HG02610 (cell line): ENCODE results near the gene KLHL22.

Experiments used
- ATAC-seq: cut with Tn5 transposase; IDR thresholded peaks from one replicate; pipeline ENCODE4 v1.9.1; 2021; ENCODE audit warnings: mild to moderate bottlenecking, moderate library complexity; ENCODE audit not compliant: unreplicated experiment

KLHL22 gene

DNA sequence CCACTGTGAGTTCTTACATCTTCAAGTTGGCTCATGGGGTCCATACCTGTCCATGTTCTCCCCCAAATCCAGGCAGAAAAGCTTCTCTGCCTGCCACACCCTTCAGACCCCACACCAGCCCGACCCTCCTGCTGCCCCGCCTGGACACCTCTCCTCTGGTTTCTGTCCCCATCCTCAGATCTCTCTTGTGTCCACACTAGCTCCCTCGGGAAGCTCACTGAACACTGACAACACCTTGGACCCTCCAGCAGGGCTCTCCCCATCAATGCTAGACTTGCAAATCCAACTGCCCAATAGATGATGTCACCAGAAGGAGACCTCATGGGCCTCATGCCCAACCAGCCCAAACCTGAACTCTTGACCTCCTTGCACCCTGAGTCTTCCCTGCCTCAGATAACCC, 60.8 kb downstream of the KLHL22 start:
- ATAC-seq = no peak

- ATAC-seq = no peak
Measured at GRCh38 chr22:20434264-20434751, 61.3 kb downstream of the KLHL22 start.

DNA sequence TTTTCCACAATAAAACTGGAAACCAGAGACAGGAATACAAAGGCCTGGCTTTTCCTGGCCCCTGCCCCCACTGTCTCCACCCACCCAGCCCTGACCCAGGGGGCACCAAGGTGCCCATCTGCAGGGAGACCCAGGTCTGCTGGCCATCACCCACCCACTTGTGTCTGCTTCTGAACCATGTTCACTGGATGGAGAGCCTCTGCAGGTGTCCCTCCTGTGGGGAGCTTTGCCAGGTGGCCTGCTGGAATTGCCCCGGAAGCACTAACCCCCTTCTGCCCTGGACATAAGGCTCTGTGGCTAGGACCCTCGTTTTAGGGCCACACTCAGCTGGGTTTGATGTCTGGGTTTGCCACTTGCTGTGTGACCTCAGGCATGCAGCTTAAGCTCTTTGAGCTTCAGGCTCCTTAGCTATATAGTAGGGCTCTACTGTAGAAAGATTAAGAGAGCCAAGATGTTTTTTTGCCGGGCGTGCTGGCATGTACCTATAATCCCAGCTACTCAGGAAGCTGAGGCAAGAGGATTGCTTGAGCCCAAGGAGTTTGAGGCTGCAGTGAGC, 61.8 kb downstream of the KLHL22 start:
- ATAC-seq = no peak

DNA sequence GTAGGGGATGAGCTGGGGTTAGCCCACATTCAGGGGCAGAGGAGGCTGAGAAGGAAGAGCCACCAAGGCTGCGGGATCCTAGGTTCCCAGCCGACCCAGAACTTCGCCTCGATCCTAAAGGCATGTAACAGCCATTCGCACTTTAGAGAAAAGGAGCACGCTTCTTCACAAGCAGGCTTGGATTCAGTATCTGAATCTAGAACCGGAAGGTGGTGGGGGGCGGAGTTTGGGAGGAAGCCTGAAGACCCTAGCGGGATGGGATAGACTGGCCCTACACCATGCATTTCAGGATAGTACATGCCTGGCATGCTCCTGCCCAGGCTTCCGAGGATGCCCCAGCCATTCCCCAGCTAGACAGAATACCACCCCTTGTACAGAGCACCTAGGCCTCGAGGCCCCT, 62.4 kb downstream of the KLHL22 start:
- ATAC-seq = no peak

DNA sequence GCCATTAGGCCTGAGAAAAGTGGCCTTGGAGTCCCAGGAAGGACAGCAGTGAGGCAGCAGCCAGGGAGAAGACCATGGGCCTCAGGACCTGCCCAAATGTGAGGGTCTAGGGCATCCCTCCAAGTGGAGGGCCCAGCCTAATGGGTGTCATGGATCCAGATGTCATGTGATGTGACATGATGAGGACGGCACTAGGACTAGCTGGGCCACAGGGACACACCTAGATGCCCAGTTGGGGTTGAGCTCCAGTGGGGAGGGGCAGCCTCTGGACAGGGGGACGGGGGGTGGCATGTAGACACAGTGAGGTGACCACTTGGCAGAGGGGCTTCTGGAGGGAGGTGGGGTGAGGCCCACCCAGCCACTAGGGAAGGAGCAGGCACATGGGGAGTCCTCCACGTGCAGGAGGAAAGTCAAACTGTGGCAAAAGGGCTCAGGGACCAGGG, 63.3 kb downstream of the KLHL22 start:
- ATAC-seq = no peak

DNA sequence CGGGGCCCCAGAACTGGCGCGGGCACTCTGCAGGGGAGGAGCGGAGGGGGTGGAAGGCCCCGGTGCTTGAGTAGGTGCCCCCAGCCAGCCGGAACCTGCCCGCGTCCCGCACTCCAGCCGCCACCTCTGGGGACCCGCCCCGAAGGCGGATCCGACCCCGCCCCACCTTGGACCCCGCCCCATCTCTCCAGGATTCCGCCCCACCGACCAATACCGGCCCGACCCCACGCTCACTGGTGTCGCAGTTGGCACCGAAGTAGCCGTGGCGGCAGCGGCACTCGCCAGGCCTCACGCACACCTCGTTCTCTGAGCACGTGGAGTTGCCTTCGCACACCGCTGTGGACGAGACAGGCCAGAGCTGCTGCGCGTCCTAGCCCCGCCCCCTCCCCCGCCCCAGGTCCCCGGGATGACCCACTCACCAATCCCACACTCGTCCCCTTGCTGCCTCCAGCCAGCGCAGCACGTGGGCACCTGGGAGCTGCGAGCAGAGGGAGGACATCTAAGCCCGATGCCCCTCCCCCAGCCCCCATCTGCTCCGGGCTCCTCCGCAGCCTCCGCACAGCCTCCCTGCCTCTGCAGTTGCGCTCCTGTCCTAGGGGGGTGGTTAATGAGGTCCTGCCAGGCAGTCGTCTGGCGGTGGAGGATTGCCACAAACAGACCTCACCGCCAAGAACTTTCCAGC, 63.9 kb downstream of the KLHL22 start:
- no peak for ATAC-seq

DNA sequence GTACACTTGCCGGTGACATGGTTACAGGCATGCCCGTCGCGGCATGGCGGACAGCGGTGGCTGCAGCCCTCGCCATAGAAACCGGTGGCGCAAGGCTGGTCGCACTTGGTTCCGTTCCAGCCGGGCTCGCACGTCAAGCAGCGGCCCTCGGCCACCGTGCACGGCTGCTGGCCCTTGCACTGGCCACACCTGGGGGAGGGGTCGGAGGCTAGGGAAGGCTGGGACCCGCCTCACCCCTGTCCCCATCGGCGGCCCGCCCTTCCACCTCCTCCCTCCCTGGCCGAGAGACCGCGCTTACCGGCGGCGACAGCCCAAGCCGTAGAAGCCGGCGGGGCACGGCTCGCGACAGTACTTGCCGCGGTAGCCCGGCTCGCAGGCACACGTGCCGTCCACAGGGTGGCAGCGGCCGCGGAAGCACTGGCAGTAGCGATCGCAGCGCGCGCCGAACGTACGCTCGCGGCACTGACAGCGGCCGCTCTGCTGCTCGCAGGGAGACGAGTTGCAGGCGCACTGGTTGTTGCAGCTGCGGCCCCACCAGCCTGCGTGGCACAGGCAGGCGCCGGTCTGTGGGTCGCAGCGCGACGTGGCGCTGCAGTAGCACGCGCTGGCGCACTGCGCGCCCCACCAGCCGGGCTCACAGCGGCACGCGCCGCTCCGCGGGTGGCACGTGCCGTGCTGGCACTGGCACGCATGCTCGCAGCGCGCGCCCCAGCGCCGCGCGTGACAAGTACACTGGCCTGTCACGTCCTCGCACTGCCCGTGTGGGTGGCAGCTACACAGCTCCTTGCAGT, 64.7 kb downstream of the KLHL22 start:
- no peak for ATAC-seq

GRCh38 chr22:20430101-20430719, 65.4 kb downstream of the KLHL22 start:
- ATAC-seq = no peak

GRCh38 chr22:20429254-20430100, 66.1 kb downstream of the KLHL22 start:
- ATAC-seq = peak; percentile 56

GRCh38 chr22:20428496-20429253, 66.9 kb downstream of the KLHL22 start:
- ATAC-seq = no peak

DNA sequence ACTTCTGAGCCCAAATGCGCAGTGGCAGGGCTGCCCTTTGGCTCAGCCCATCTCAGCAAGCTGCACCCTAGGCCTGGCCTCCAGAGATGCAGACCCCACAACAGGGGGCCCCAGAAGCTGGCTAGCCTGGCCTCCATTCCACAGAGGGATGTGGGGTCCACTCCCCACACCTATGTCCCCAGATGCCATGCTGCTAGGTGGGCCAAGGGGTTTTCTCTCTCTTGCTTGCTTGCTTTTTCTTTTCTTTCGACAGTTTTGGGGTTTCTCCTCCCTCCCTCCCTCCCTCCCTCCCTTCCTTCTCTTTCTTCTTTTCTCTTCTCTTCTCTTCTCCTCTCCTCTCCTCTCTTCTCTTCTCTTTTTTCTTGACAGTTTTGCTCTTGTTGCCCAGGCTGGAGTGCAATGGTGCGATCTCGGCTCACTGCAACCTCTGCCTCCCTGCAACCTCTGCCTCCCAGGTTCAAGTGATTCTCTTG, 67.6 kb downstream of the KLHL22 start:
- no peak for ATAC-seq

DNA sequence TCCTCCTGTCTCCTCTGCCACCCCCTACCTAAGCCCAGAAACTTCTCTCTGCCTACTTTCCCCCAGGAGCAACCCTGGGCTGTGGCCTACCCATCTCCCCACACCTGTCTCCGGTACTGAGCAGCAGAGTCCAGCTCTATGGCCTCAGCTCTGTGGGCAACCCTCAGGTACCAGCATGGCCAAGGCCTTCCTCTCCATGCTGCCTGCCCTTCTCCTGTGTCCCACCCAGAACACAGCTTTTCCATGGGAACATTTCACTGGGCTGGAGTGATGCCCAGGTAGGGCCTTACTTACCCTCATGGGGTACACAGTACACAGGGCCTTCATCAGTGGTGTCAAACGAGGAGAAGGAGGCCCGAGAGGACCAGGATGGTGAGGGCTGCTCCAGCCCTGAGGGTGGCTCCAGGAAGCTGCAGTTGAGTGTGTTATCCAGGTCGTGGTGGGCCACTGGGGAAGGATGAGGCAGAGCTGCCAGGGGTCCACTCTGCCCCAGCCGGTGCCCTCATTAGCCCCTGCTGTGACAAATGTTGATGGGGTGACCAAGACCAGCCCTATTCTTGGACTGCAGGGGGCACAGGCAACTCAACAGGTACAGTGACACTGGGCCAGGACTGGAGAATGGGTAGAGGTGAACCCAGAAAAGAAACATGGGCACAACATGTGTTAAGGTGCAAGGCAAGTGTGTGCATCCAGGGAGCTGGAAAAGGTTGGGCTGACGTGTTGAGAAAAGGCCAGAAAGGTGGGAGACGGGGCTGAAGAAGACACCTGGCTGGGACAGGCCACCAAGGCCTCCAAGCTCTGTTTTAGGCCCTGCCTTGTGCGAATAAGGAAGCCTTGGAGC, 68.3 kb downstream of the KLHL22 start:
- no peak for ATAC-seq

DNA sequence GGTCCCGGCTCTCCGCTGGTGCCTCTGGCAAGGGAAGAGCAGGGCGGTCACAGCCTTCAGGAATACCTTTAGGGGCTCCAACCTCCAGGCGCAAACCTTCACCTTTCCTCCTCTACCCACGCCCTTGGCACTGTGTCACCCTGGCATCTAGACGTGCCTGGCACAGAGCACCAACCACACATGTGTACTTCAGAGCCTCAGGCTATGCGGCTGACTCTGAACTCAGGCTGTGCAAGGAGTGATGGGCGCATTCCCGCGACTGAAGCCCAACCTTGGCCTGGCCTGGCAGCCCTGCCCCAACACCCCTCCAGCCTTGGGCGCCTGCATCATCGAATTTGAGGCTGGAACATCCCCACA, 69.4 kb downstream of the KLHL22 start:
- no peak for ATAC-seq

DNA sequence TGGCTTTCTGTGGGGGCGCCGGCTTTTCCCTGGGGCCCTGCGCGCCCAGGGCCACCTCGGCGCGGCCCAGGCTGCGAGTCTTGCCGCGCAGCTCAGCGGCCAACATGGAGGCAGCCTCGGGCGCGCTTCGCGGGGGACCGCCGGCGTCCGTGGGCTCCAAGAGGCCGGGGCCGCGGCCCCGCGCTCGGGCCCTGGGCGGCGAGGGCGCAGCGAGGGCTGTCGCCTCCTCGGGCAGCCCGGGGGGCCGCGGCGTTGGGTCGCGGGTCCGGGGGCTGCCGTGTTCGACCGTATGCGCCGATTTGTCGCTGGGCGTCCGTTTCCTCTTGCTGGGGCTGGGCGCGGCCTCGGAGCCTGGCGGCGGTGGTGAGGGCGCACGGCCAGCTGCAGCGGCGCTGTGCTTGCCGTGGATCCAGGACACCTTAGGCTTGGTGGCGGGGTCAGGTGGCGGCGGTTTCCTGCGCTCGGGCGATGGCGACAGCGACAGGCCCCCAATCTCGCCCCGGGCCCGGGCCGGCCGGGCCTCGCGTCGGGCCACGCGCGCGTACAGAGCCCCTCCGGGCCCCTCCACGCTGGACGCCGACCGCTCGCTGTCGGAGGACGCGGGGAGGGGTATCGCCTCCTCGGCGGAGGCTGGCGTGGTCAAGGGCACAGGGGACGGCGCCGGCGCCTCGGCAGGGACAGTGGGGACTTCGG, 69.9 kb downstream of the KLHL22 start:
- no peak for ATAC-seq

DNA sequence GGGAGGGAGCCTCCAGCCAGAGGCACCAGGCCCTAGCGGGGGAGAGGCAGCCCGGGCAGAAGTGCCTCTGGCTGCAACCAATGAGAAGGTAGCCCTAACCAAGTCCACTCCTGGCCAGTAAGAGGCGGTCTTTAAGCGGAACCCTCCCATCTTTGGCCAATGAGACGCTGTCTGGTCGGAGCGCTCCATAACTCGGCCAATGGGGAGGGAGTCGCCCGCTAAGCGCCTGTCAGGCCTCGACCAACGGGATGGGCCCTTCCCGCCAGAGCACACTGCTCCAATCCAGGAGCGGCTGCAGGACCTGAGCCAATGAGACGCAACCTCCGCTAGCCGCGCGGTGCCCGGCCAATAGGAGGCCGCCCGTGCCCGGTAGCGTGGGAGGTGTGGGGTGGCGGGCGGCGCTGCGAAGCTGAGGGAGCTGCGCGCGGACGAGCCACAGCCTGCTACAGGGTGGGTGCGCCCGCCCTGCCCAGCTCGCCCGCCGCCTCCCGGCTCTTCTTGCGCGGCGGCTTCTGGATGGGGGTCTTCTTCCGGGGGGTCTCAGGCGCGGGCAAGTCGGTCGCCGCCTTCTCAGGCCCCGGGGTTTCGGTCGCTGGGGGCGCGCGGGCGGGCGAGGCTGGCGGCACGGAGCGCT, 70.5 kb downstream of the KLHL22 start:
- ATAC-seq = no peak

DNA sequence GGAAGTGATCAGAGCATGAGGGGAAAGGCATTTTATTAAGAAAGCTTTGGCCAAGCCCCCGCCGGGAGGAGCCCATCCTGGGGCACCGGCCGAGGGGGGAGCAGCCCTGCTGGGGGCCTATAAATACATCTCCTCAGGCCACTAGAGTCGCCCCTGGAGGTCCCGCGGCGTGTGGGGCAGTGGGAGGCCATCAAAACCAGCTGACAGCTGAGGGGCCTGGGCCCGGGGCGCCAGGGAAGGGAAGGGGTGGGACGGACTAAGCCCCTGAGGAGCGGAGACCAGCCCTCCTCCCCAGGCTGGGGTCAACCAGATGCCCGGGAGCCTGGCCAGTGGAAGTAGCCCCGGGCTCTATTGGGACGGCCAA, 71.0 kb downstream of the KLHL22 start:
- no peak for ATAC-seq

DNA sequence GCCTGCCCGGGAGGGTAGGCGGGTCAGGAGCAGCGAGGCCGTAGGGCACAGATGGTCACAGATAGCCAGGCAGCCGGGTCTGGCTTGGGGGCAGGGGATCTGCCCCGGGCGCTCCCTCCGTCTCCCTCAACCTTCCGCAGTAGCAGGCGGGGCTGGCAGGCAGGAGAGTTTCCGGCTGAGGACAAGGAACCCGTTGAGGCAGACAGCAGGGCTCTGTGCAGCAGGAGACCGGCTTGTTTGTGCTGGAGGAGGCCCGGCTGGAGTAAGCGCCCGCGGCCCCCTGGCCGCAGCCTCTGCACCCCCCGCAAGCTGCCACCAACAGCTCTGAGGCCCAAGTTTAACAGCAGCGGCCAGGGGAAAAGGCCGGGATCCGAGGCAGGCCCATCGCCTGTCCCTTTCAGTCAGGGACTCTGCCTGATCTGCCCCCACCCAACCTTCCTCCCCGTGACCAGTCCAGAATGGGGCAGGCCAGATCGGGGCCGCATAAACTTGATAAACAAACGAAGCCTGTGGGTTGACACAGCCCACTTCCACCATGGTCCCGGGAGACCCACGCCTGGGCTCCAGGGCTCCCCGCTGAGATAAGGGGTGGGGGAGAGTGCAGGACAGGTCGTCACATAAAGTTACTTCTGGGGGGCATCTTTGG, 71.6 kb downstream of the KLHL22 start:
- ATAC-seq = no peak
